ENCODE measurements around the gene HOXD12.

The HOXD12 gene

DNA sequence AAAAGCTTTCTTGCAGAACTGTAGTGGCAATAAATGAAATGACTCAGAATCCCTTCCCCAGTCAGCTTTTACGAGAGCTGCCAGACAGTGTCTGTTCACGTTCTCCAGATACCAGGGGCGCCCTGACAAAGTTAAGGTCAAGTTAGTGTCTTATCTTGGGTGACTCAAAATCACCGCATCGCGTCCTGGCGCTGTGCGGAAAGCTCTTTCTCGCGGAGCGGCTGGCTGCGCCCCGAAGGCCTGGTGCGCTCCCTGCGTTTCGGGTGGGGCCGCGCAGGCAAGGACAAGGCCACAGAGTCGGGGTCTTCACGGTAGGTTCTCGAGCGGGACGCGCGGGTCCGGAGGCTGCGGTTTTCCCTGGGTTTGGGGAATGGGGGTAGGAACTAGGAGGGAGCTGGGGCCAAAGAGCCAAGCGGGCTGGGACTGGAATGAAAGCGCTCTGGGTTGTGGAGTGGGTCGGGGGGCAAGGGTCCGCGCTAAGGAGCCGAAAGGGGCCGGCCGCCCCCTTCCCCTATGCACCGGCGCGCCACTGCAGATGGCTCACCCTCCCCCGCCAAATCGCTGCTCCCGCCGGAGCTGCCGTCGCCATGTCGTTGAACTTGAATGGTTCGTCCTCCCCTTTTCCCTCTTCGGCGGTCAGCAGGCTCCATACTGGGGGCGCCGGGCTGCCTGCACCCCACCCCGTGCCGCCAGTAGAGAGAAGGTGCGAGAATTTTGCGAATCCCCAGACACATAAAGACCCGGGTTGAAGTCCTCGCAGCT is 4.9 kb downstream of the HOXD12 start:
- peaks cover 15% of the 10 kb centered on the region for H3K4me1 ChIP-seq (ENCODE audit: insufficient read depth, low read length)
- H3K27ac ChIP-seq (ENCODE audit: low read depth, low read length) = peak overlapping the region; percentile 71
- H3K36me3 ChIP-seq (ENCODE audit: insufficient read depth, low read length) = no peaks in the 10 kb centered on the region
- H3K9me3 ChIP-seq (ENCODE audit: low read length) = no peaks in the 10 kb centered on the region
- peak overlapping the region; percentile 54 for H3K9ac ChIP-seq (ENCODE audit: low read length)
- peak overlapping the region; percentile 41 to 65 for H3K4me3 ChIP-seq (ENCODE audit: low read depth in 1 of 2, low read length in 2 of 2)
- H3K27me3 ChIP-seq (ENCODE audit: control insufficient read depth in 1 of 2, insufficient read depth in 2 of 2, low read length in 2 of 2) = peaks cover 50 to 83% of the 10 kb centered on the region in 2 donors

DNA sequence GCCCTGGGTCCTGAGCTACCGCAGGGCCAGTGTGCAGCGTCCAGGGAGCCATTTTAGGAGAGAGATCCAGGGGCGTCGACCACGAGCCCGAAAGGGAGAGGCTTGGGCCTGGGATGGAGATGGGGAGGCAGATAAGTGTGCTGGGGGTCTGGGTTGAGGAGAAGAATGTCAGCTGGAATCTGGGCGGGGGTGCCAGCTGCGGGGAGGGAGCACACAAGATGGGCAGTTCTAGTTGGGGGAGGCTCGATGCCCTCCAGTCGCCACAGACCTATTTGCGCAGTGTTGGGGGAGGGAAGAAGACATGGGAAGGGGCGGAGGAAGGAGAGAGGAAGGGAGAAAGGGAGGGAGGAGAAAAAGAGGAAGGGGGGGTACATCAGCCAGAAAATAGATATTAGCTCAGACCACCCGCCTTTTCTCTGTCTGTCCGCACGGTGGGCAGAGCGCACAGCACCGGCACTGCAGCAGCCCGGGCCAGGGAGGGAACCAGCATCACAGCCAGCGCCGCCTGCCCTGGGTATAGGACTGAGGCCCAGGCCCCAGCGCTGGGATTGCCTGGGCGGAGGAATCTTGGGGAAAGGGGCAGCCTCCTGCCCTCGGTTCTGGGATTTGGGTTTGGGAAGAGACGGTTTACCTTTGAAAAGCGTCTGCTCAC is 5.6 kb downstream of the HOXD12 start:
- Histone ChIP-seq H3K36me3 (ENCODE audit: insufficient read depth, low read length) (no peaks in the 10 kb centered on the region), H3K9ac (ENCODE audit: low read length) (peak overlapping the region; percentile 54), H3K4me1 (ENCODE audit: insufficient read depth, low read length) (peaks cover 15% of the 10 kb centered on the region), H3K4me3 (ENCODE audit: low read depth in 1 of 2, low read length in 2 of 2) (peak overlapping the region; percentile 41 to 65), H3K27ac (ENCODE audit: low read depth, low read length) (peak overlapping the region; percentile 71), H3K27me3 (ENCODE audit: control insufficient read depth in 1 of 2, insufficient read depth in 2 of 2, low read length in 2 of 2) (peaks cover 47 to 83% of the 10 kb centered on the region in 2 donors), H3K9me3 (ENCODE audit: low read length) (no peaks in the 10 kb centered on the region)

DNA sequence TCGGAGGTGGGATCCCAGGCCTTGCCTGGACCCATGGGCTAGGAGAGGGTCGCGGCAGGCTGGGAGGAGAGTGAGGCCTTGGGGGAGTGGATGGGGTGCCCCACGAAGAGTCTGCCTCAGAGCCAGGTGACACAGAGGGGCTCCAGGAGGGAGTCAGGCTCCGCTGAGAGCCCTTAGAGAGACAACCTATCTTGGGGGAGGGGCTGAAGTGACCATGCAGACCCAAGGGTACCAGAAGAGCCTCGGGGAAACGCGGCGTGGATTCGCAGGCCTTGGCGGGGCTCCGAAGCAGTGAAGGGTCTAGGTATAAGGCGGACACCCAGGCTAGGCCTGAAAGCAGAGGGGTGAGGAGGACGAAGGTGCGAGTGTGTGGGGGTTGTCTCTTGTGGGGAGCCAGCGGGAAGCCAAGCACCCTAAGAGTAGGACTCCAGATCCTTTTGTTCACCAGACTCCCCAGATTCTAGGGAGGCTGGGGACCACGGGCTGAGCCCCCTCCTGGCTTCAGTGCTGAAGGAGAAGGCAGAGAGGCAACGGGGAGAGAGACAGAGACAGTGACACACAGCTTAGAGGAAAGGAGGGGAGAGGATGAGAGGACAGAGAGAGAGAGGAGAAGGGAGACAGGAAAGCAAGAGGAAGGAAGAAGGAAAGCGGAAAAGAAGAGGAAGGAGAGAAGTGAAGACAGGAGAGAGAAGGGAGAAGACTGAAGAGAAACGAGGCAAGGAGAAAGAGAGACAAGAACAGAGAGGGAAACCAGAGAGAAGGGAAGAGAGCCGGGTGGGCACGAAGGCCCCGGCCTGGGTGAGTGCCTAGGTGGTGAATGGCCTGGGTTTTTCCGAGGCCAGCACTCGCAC is 6.4 kb downstream of the HOXD12 start:
- H3K27me3 ChIP-seq (ENCODE audit: control insufficient read depth in 1 of 2, insufficient read depth in 2 of 2, low read length in 2 of 2) = peaks cover 45 to 83% of the 10 kb centered on the region in 2 donors
- no peaks in the 10 kb centered on the region for H3K36me3 ChIP-seq (ENCODE audit: insufficient read depth, low read length)
- peak overlapping the region; percentile 33 to 65 for H3K4me3 ChIP-seq (ENCODE audit: low read depth in 1 of 2, low read length in 2 of 2)
- peak overlapping the region; percentile 54 for H3K9ac ChIP-seq (ENCODE audit: low read length)
- H3K27ac ChIP-seq (ENCODE audit: low read depth, low read length) = peak overlapping the region; percentile 74
- H3K9me3 ChIP-seq (ENCODE audit: low read length) = no peaks in the 10 kb centered on the region
- peaks cover 19% of the 10 kb centered on the region for H3K4me1 ChIP-seq (ENCODE audit: insufficient read depth, low read length)

DNA sequence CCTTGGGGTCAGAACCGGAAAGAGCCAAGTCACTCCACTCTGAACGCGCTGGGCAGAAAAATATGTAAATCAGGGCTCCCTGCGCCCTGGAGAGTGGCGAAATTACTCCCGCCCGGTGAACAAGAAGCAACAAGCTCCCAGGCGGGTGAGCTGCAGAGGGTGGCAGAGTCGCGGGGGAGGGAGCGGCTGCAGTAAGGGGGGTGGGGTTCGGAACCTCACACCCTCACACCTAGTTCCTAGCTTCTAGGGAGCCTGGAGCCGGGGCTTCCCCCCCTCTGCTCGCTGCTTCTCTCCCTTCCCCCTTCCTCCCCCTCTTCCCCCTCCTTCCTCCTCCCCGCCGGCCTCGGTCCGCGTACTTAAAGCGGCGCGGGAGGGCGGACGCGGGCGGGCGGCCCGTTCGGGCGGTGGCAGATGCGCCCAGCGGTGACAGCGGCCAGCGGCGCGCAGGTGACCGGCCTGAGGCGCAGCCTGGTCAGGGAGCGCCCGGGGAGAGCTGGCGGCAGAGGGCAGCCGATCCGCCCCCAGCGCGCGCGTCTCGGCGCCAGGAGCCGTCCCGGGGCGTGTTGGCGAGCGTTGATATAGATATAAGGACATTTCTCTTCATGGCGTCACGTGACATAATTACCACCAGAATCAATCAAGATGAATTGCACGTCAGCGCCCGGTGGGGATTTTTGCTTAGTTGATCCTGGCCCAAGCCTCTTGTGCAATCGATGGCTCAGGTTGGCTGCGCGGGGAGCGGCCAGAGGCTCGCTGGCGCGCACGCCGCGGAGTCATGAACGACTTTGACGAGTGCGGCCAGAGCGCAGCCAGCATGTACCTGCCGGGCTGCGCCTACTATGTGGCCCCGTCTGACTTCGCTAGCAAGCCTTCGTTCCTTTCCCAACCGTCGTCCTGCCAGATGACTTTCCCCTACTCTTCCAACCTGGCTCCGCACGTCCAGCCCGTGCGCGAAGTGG is 7.3 kb downstream of the HOXD12 start, which contains the start of gene HOXD11:
Gene HOXD11, plus strand, starts transcription at position 700 of the 959 bp plus-strand sequence. Its CDS starts 76 bp downstream, at position 776.
- Histone ChIP-seq H3K4me3 (ENCODE audit: low read depth in 1 of 2, low read length in 2 of 2) (peak within 1 kb of the TSS; percentile 50 to 65), H3K4me1 (ENCODE audit: insufficient read depth, low read length) (peaks cover 23% of the 10 kb centered on the region), H3K9me3 (ENCODE audit: low read length) (no peaks in the 10 kb centered on the region), H3K9ac (ENCODE audit: low read length) (peak within 1 kb of the TSS; percentile 54), H3K27ac (ENCODE audit: low read depth, low read length) (peak within 1 kb of the TSS; percentile 74), H3K36me3 (ENCODE audit: insufficient read depth, low read length) (no peaks in the 10 kb centered on the region), H3K27me3 (ENCODE audit: control insufficient read depth in 1 of 2, insufficient read depth in 2 of 2, low read length in 2 of 2) (peaks cover 36 to 86% of the 10 kb centered on the region in 2 donors)

DNA sequence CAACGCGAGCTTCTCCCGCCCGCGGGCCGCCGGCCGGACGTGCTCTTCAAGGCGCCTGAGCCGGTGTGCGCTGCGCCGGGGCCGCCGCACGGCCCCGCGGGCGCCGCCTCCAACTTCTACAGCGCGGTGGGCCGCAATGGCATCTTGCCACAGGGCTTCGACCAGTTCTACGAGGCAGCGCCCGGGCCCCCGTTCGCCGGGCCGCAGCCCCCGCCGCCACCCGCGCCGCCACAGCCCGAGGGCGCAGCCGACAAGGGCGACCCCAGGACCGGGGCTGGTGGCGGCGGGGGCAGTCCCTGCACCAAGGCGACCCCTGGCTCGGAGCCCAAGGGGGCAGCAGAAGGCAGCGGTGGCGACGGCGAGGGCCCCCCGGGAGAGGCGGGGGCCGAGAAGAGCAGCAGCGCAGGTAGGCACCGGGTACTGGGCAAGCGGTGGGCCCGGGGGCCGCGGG is 8.2 kb downstream of the HOXD12 start:
- peak overlapping the region in 1 of 2 donors; percentile 47 for H3K4me3 ChIP-seq (ENCODE audit: low read depth in 1 of 2, low read length in 2 of 2)
- H3K4me1 ChIP-seq (ENCODE audit: insufficient read depth, low read length) = peaks cover 23% of the 10 kb centered on the region
- H3K36me3 ChIP-seq (ENCODE audit: insufficient read depth, low read length) = no peaks in the 10 kb centered on the region
- H3K9ac ChIP-seq (ENCODE audit: low read length) = no peak overlapping the region
- peaks cover 33 to 86% of the 10 kb centered on the region in 2 donors for H3K27me3 ChIP-seq (ENCODE audit: control insufficient read depth in 1 of 2, insufficient read depth in 2 of 2, low read length in 2 of 2)
- H3K27ac ChIP-seq (ENCODE audit: low read depth, low read length) = no peak overlapping the region
- H3K9me3 ChIP-seq (ENCODE audit: low read length) = no peaks in the 10 kb centered on the region

DNA sequence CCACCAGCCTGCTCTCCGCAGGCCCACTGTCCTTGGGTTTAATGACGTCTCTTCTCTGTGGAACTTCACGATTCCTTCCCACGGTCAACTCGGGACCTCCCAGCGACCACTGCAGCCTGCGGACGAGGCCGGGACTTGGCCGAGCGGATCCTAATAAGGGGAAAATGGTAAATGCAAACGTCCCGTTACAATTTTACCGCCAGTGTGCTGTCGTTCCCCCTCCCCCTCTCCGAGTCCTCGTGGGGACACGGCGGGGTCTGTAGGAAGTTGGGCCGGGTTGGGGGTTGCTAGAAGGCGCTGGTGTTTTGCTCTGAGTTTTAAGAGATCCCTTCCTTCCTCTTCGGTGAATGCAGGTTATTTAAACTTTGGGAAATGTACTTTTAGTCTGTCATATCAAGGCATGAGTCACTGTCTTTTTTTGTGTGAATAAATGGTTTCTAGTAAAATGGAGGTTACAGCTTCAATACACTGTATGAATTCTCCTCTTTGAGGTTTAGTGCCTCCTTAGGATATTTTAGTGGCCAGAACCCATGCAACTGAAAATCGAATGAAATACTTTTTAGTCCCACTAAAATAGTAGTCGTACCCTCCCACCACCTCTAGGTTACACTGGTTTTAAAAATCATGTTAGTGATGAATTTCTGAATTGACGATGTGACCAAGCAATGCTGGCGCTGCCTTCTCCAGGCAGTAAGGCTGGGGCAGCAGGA is 9.8 kb downstream of the HOXD12 start:
- no peak overlapping the region for H3K27ac ChIP-seq (ENCODE audit: low read depth, low read length)
- no peaks in the 10 kb centered on the region for H3K9me3 ChIP-seq (ENCODE audit: low read length)
- peaks cover 15% of the 10 kb centered on the region for H3K4me1 ChIP-seq (ENCODE audit: insufficient read depth, low read length)
- H3K9ac ChIP-seq (ENCODE audit: low read length) = peak overlapping the region; percentile 62
- H3K4me3 ChIP-seq (ENCODE audit: low read depth in 1 of 2, low read length in 2 of 2) = peak overlapping the region; percentile 21 to 41
- no peaks in the 10 kb centered on the region for H3K36me3 ChIP-seq (ENCODE audit: insufficient read depth, low read length)
- H3K27me3 ChIP-seq (ENCODE audit: control insufficient read depth in 1 of 2, insufficient read depth in 2 of 2, low read length in 2 of 2) = peaks cover 39 to 83% of the 10 kb centered on the region in 2 donors

DNA sequence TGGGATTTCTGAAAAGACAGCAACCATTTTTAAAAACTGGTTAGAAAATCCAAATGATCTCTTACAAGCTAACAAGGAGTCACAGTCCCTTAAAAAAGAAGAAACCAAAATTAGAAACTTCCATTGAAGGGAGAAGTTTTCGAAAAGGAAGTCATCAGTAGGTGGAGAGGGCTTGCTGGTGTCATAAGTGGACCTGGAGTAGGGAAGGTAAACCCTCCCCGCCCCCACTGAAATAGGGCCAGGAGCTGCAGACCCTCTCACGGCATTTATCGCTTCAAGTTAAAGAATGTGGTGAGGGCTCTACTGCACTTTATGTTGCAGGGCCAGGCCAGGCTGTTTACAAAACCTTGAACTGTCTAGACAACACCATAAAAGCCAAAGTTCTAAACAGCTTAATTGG is 10.4 kb downstream of the HOXD12 start:
- Histone ChIP-seq H3K9ac (ENCODE audit: low read length) (peak overlapping the region; percentile 6), H3K27ac (ENCODE audit: low read depth, low read length) (no peak overlapping the region), H3K36me3 (ENCODE audit: insufficient read depth, low read length) (no peaks in the 10 kb centered on the region), H3K4me1 (ENCODE audit: insufficient read depth, low read length) (peaks cover 15% of the 10 kb centered on the region), H3K9me3 (ENCODE audit: low read length) (no peaks in the 10 kb centered on the region), H3K27me3 (ENCODE audit: control insufficient read depth in 1 of 2, insufficient read depth in 2 of 2, low read length in 2 of 2) (peaks cover 36 to 83% of the 10 kb centered on the region in 2 donors), H3K4me3 (ENCODE audit: low read depth in 1 of 2, low read length in 2 of 2) (peak overlapping the region; percentile 39 to 41)

DNA sequence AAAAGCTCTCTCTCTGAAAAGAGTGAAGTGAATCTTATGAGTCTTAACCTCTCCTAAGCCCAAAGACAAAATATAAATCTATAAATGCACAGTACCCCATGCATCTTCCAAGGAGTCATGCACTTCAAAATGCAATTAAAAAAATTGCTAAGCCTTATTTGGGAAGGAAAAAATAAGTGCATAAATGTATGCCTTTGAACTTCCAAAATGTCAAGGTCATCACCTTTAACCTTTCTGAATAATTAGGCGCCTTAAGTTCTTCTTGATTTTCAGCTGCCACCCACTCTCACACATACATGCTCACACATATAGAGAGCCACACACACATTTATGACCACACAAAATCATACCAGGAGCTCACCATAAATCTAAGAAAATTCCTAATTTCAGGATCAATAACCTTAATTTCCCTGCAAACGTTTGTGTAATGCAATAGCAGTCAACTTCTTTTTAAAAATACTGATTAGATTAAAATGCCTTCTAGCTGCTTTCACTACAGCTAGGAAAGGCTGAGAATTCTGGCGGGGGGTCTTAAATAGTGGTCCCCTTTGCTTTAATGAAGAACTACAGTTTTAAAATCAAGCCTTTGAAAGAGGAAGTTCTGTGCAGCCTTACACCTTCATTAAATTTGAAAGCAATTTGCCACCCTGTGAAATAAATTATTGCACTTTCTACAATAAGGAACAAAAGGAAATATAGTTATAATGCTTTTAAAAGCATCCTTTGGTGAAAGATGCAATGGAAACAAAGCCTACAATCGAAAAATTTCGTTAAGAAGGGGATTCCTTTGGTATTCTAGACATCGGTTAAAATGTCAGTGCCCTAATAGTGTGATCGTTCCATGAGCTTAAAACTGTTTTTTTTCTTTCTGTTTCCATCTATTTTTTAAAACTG is 11.1 kb downstream of the HOXD12 start:
- Histone ChIP-seq H3K27me3 (ENCODE audit: control insufficient read depth in 1 of 2, insufficient read depth in 2 of 2, low read length in 2 of 2) (peaks cover 28 to 77% of the 10 kb centered on the region in 2 donors), H3K36me3 (ENCODE audit: insufficient read depth, low read length) (no peaks in the 10 kb centered on the region), H3K9ac (ENCODE audit: low read length) (peak overlapping the region; percentile 24), H3K4me3 (ENCODE audit: low read depth in 1 of 2, low read length in 2 of 2) (peak overlapping the region; percentile 39 to 41), H3K27ac (ENCODE audit: low read depth, low read length) (peak overlapping the region; percentile 10), H3K9me3 (ENCODE audit: low read length) (no peaks in the 10 kb centered on the region), H3K4me1 (ENCODE audit: insufficient read depth, low read length) (peaks cover 17% of the 10 kb centered on the region)

DNA sequence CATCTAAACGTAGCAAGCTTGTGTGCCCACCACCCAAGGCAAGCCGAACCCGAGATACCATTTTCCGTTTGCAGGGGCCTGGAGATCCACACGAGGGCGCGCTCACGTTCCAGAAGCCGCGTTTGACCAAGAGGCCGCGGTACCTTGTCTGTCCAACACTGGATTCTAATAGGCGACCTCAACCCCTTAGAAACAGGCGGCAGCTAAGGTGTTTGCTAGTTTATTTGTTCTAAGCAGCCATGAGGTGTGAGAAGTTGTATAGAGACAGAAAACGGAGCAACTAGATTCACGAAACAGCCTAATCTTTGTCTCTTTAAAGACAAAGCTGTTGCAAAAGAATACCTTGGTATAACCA is 11.7 kb downstream of the HOXD12 start:
- H3K9ac ChIP-seq (ENCODE audit: low read length) = peak overlapping the region; percentile 24
- H3K36me3 ChIP-seq (ENCODE audit: insufficient read depth, low read length) = no peaks in the 10 kb centered on the region
- no peaks in the 10 kb centered on the region for H3K9me3 ChIP-seq (ENCODE audit: low read length)
- peak overlapping the region in 1 of 2 donors; percentile 41 for H3K4me3 ChIP-seq (ENCODE audit: low read depth in 1 of 2, low read length in 2 of 2)
- H3K4me1 ChIP-seq (ENCODE audit: insufficient read depth, low read length) = peaks cover 17% of the 10 kb centered on the region
- H3K27me3 ChIP-seq (ENCODE audit: control insufficient read depth in 1 of 2, insufficient read depth in 2 of 2, low read length in 2 of 2) = peaks cover 28 to 77% of the 10 kb centered on the region in 2 donors
- H3K27ac ChIP-seq (ENCODE audit: low read depth, low read length) = peak overlapping the region; percentile 35
